Activated CD8-positive, alpha-beta memory T cell treated with anti-CD3 and anti-CD28 coated beads for 36 hours (primary cell): ENCODE results near the gene DCC. TPM values are rescaled to one million over a fixed set of nuclear protein-coding genes. Genes with fewer than 3 reads are reported as not detected.
"Not testable (repeated sequence)": the region's sequence is repeated elsewhere in the genome, so short reads cannot be mapped to it uniquely, and the experiment has no call there.

Experiments
- CTCF ChIA-PET: fragments of 350-600 bp; sonication (Branson Sonifier 250); formaldehyde crosslinking; loops from one replicate; lab custom pipeline; 2021; ENCODE audit warnings: antibody characterized with exemption; lab: Charles Lee
- POLR2A ChIA-PET: fragments of 350-600 bp; sonication (Branson Sonifier 250); formaldehyde crosslinking; loops from one replicate; lab custom pipeline; 2021; ENCODE audit warnings: antibody characterized with exemption; lab: Charles Lee
- total RNA-seq, 2 experiments: library from RNA; stranded (reverse); gene quantifications; one replicate each; pipeline ENCODE4 v1.2.3, GENCODE V29; 2021

The DCC gene
- total RNA-seq, 2 experiments from 2014 or later = not detected

DNA sequence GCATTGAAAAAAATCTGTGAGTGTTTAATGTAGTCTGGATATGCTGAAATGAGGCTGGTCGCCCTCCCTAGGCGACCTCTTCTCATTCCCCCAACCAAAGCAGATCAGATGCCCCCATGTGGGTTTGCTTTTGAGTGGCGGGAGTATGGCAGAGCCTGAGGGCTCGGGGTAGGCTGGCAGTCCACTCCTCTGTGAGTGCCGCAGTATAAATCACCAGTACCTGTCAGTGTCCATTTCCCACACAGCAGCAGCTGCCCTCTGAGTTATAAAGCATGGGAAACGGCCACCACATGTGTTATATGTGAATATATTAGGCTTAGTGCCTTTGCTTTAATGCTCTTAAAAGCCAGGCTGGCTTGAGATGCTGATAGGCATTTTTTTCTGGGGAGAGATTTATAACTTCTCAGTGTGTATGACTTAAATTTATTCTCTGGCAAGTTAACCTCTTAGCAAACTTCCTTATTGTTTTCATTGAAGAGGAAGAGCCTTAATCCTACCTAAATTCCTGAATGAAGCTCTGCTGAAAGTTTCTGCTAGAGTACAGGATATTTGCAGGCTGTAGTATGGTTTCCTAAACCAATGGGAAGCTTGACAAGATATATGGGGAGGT lies 3.8 kb downstream of the DCC start:
- CTCF ChIA-PET = no interaction called here
- POLR2A ChIA-PET = no interaction called here

- ChIA-PET CTCF (no interaction called here), POLR2A (no interaction called here)
These were observed 4.9 kb downstream of the DCC start for GRCh38 chr18:52344881-52345280.

- CTCF ChIA-PET = no interaction called here
- POLR2A ChIA-PET = no interaction called here
These were observed 5.4 kb downstream of the DCC start for GRCh38 chr18:52345428-52345827.

DNA sequence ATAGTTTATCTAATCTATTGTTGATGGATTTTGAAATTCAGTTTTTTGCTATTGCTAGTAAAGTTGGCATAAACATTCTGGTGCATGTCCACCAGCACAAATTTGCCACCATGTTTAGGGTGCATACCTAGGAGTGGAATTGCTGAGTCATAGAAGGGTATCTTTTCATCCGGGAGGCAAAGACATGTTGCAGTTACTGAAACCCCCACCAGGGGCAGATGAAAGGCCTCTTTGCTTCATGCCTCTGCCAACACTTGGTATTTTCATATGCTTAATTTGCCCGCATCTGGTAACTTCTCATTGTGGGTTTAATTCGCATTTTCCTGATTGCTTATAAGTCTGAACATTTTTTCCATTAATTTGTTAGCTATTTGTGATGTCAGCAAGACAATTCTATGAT lies 8.2 kb downstream of the DCC start:
- POLR2A ChIA-PET = no interaction called here
- CTCF ChIA-PET = no interaction called here

DNA sequence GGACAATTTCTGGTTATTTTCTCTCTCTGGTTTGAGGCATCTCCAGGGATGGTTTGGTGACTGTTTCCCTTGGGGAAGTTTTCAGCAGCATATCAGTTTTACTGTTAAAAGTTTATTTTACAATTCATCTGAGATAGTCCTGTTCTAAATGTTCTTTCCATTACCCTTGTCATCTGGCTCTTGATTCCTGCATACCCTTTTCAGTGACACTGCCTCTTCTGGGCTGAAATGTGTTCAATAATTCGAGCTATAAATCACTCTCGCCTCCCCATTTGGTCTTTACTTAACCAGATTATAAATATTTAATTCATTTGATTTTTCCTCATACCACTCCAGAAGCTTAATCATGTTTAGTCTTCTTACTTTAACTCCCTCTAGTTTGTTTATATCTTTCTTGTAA lies 9.5 kb downstream of the DCC start:
- POLR2A ChIA-PET = no interaction called here
- CTCF ChIA-PET = no interaction called here

- ChIA-PET CTCF (no interaction called here), POLR2A (no interaction called here)
These were observed 12.9 kb downstream of the DCC start for GRCh38 chr18:52352920-52353319.

DNA sequence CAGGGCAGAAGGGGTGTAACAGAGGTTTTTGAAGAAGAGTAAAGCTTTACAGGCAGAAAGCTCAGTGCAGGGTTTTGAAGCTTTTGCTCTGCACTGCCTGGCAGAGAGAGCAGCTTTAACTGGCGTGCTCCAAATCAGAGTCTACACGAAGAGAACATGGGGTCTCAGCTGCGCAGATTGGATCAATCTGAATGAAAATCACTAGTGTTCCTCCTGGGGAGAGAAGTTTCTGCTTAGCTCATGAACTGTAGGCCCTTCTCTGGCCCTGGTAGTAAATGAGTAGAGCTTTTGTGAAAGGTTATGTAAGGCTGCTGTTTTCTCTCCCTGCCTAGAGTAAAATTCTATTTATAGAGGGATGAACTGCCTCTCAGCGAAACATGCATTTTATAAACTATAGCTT lies 13.6 kb downstream of the DCC start:
- POLR2A ChIA-PET = no interaction called here
- CTCF ChIA-PET = no interaction called here

DNA sequence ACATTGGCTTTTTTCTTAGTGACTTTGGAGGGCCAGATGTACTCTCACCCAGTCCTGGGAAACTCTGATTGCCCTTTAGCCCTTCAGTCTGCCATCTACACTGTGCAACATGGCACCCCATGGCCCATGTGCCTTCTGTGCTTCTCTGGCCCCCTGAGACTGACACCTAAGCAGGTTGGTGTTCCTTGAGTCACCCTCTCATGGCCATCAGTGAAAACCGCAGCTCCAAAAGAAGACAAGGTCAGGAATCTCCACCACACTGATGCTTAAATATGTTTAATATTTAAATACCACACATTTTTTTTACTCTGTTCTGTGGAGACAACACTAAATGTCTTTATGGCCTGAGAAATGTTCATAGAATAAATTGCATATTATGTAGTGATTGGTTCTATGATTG lies 23.9 kb downstream of the DCC start:
- ChIA-PET POLR2A (no interaction called here), CTCF (no interaction called here)

DNA sequence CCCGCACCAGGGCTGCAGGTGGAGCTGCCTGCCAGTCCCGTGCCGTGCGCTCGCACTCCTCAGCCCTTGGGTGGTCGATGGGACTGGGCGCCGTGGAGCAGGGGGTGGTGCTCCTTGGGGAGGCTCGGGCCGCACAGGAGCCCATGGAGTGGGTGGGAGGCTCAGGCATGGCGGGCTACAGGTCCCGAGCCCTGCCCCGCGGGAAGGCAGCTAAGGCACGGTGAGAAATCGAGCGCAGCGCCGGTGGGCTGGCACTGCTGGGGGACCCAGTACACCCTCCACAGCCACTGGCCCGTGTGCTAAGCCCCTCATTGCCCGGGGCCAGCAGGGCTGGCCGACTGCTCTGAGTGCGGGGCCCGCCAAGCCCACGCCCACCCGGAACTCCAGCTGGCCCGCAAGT lies 26.9 kb downstream of the DCC start:
- POLR2A ChIA-PET, CTCF ChIA-PET: not testable (repeated sequence)

DNA sequence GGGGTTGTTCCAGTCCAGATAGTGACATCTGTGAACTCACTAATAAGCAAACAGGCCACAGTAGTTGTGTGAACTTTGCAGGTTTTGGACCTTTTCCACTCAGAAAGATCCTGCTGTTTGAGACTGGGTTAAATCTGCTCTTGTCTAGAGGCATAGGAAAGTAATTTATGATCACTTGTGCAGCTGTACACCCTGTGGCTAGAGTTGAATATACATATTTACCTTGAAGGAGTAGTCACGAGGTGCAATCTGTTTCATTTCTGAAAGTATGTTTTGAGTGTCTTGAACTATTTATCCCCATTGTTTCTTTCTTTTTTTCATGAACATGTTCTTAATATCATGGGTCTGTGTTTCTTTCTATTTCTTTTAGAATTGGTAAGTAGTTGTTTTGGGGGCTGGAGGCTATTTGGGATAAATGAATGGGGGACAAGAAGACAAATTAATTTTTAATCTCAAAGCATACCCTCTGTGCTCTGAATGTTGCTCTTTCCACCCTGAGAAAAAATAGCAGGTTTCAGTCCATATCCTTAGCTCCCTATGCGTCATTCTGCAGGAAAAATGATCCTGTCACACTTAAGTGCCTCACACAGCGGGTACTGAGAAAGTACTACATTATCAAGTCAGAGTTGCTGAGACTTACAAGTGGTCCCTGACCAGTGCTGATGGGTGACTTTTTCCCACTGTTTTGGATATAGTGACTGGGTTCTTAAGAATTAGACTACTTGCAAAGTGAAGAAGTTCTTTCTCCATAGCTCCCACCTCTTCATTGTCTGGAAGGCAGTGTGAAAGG lies 28.2 kb downstream of the DCC start:
- ChIA-PET POLR2A (no interaction called here), CTCF (no interaction called here)

DNA sequence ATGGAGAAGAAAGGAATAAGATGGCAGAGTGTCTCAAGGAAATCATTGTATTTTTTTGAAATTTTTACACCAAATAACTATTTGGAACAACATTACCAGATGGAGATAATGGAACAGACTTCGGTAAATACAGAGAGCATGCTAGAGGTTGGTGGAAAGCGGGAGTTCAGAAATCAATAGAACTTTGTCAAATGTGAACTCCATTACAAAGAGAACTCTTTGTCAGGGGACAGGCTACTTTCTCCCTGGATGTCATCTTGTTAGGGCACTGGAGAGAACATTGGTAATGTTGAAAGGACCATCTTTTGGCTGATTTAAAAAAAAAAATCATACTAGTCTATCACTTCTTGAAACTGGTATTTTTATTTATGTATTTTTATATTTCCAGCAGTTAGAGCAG lies 30.8 kb downstream of the DCC start:
- CTCF ChIA-PET = no interaction called here
- POLR2A ChIA-PET = no interaction called here

- CTCF ChIA-PET = no interaction called here
- POLR2A ChIA-PET = no interaction called here
These were observed 36.1 kb downstream of the DCC start for GRCh38 chr18:52376104-52376503.

- ChIA-PET POLR2A (no interaction called here), CTCF (no interaction called here)
These were observed 37.1 kb downstream of the DCC start for GRCh38 chr18:52377094-52377493.

DNA sequence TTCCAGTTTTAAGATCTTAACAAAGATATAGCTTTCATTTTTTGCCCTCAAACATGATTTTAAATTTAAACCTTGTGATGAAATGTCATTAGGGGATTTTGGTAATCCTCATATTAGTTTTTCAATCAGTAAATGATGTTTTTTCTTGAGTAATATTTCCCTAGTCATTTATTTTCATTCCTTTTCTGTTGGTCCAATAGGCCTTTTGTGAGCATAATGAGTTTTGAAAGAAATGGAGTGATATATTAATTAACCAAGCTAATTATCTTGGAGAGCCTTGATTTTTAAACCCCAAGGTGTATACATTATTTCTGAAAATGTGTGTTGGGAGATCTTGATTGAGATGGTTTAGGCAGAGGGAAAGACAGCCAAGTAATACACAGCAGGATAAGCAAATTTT lies 46.3 kb downstream of the DCC start:
- POLR2A ChIA-PET = no interaction called here
- CTCF ChIA-PET = no interaction called here

GRCh38 chr18:52387175-52387574 lies 47.2 kb downstream of the DCC start:
- CTCF ChIA-PET = no interaction called here
- POLR2A ChIA-PET = no interaction called here

GRCh38 chr18:52391810-52392559 lies 52.0 kb downstream of the DCC start:
- ChIA-PET CTCF (no interaction called here), POLR2A (no interaction called here)

DNA sequence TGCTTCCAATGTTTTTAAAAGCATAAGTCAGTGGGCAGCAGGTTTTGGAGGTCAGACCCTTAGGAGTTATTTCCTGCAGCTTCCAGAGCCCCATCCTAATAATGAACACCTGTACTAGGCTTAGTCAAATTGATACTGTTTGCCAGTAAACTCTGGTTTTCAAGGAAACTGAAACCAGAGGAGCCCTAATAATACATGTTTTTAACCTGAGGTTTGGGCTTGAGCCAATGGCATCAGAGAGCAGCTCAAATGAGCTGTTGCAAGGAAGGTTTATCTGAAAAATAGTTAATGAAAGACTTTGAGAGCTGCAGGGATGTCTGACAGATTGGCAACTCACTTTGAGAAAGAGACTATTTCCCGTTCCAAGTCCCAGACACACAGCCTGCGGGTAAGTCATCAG lies 54.6 kb downstream of the DCC start:
- ChIA-PET CTCF (no interaction called here), POLR2A (interaction anchor here (0.6 kb wide), 1 partner anchor 1876 kb away, joined by 4 read pairs; no protein-coding TSS in a partner anchor)

DNA sequence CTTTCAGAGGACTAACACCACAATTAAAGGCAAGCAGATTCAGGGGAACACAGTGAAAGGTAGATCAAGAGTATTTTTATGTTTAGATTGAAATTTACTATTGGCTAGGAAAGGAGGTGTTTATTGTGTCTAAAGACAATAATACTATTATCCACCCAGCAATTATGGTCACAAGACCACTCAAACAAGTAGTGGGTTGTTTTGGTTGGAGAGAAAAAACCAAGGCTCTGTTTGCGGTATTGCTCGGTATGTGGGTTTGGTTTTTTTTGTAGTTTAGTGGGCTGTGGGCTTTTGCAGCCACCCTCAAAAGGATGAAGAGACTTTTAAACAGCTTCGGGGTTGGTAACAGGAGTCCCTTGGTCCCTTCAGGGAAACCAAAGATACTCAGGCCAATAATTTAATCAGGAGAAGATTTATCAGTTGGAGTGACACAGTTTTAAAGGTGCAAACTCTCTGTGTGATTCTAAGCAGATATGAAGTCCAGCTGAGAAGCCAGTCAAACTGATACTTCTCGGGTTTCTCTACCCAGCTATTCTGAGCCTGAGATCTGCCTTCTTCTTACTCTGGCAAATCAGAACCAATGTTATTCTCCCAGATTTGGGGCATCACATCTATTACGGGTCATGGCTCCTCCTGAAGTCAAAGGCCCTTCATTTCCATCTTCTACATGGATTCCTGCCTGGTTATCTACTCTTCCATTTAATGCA lies 55.3 kb downstream of the DCC start:
- ChIA-PET POLR2A (interaction anchor here (0.6 kb wide), 1 partner anchor 1875 kb away, joined by 4 read pairs; no protein-coding TSS in a partner anchor), CTCF (no interaction called here)

DNA sequence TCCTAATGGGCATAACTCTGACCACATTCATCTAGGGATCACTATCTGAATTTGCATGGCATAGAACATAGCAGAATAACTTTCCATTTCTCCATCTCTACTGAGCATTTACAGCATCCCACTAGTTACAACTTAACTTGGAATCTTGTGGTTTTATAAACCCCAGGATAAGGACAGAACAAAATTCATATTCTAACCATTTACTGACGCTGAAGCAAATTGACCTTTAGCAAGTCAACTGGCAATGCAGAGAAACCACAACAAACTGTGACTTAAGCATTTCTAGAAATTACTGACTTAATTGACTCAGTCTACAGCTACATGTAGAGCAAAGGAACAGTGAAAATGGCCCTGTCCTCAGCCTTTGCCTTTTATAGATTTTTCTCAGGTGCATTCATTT lies 61.2 kb downstream of the DCC start:
- ChIA-PET CTCF (no interaction called here), POLR2A (no interaction called here)

- POLR2A ChIA-PET = no interaction called here
These were observed 62.8 kb downstream of the DCC start for GRCh38 chr18:52402814-52403213.

More at GRCh38 chr18:52402814-52403213, 62.8 kb downstream of the DCC start:
- CTCF ChIA-PET = no interaction called here
